ENCODE results near the gene OPHN1.

Gene OPHN1

GRCh38 chrX:68433155-68433980 lies at the start of gene OPHN1:
TSS of gene OPHN1 (minus strand) at chrX:68433495. CDS start at chrX:68433020, 475 bp downstream.
- no peak for DNase-seq (ENCODE audit: low read depth)

GRCh38 chrX:68480969-68481368 lies 47.7 kb upstream of the OPHN1 start:
- no peak for DNase-seq (ENCODE audit: low read depth)

- DNase-seq (ENCODE audit: low read depth) = no peak
These were observed 31.5 kb upstream of the OPHN1 start for GRCh38 chrX:68464796-68465195.

- no peak for DNase-seq (ENCODE audit: low read depth)
These were observed 30.6 kb upstream of the OPHN1 start for GRCh38 chrX:68463880-68464279.

- DNase-seq (ENCODE audit: low read depth) = no peak
These were observed 29.4 kb upstream of the OPHN1 start for GRCh38 chrX:68462653-68463052.

- DNase-seq (ENCODE audit: low read depth) = peak; percentile 33
These were observed 28.9 kb upstream of the OPHN1 start for GRCh38 chrX:68462197-68462596.

GRCh38 chrX:68461576-68461975 lies 28.3 kb upstream of the OPHN1 start:
- DNase-seq (ENCODE audit: low read depth) = no peak

GRCh38 chrX:68461093-68461492 lies 27.8 kb upstream of the OPHN1 start:
- DNase-seq (ENCODE audit: low read depth) = no peak

- no peak for DNase-seq (ENCODE audit: low read depth)
These were observed 21.8 kb upstream of the OPHN1 start for GRCh38 chrX:68455151-68455510.

- DNase-seq (ENCODE audit: low read depth) = no peak
These were observed 21.3 kb upstream of the OPHN1 start for GRCh38 chrX:68454476-68455150.

GRCh38 chrX:68451720-68452119 lies 18.4 kb upstream of the OPHN1 start:
- DNase-seq (ENCODE audit: low read depth) = no peak

GRCh38 chrX:68443155-68443868 lies 10.0 kb upstream of the OPHN1 start:
- no peak for DNase-seq (ENCODE audit: low read depth)

GRCh38 chrX:68440940-68441339 lies 7.6 kb upstream of the OPHN1 start:
- no peak for DNase-seq (ENCODE audit: low read depth)

- no peak for DNase-seq (ENCODE audit: low read depth)
These were observed 7.1 kb upstream of the OPHN1 start for GRCh38 chrX:68440442-68440841.

- DNase-seq (ENCODE audit: low read depth) = no peak
These were observed 6.0 kb upstream of the OPHN1 start for GRCh38 chrX:68439341-68439740.

GRCh38 chrX:68438575-68438974 lies 5.3 kb upstream of the OPHN1 start:
- DNase-seq (ENCODE audit: low read depth) = no peak

GRCh38 chrX:68433981-68434299 lies 645 bp upstream of the OPHN1 start:
- no peak for DNase-seq (ENCODE audit: low read depth)

- no peak for DNase-seq (ENCODE audit: low read depth)
These were observed 647 bp downstream of the OPHN1 start for GRCh38 chrX:68432648-68433047.

- DNase-seq (ENCODE audit: low read depth) = no peak
These were observed 1.5 kb downstream of the OPHN1 start for GRCh38 chrX:68431836-68432235.

- no peak for DNase-seq (ENCODE audit: low read depth)
These were observed 4.1 kb downstream of the OPHN1 start for GRCh38 chrX:68429216-68429615.

GRCh38 chrX:68428431-68428830 lies 4.9 kb downstream of the OPHN1 start:
- no peak for DNase-seq (ENCODE audit: low read depth)

GRCh38 chrX:68424719-68425118 lies 8.6 kb downstream of the OPHN1 start:
- no peak for DNase-seq (ENCODE audit: low read depth)

GRCh38 chrX:68422478-68422877 lies 10.8 kb downstream of the OPHN1 start:
- no peak for DNase-seq (ENCODE audit: low read depth)
